HG02884 (cell line): Measurements from ENCODE around the gene CORO7.

ENCODE experiments used
- ATAC-seq: cut with Tn5 transposase; IDR thresholded peaks from one replicate; pipeline ENCODE4 v1.9.1; 2021; ENCODE audit warnings: mild to moderate bottlenecking, moderate library complexity; ENCODE audit not compliant: unreplicated experiment

The CORO7 gene

DNA sequence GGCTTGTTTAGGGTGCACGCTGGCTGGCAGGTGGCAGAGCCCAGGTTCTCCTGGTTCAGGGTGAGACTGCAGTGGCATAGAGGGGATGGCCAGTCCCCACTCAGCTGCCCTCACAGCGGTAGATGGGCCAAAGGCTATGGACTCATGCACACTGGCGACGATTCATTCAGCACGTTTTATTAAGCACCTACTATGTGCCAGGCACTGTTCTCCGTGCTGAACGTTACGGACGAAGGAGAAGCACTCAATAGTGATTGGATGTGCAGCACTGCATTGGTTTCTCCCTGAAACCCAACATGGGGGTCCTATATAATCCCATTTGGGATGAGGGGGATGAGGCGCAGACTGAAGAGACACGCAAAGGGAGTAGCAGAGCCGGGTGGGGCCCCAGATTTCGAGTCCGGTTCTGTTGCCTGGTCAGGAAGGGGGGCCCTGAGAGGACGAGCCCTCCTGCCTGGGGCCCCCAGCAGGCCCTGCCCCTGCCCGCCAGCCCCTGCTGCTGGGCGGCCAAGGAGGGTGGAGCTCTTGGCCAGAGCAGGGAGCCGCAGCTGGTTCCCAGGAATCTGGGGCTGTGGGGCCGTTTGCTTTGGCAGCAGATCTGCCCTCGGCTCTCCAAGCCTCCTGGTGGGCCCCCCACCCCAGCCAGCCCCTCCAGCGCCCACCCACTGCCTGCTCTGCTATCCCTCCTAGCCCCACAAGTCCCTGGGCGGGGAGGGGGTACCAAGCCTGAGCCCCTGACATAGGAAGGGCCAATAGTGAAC is 91.7 kb downstream of the CORO7 start:
- no peak for ATAC-seq

DNA sequence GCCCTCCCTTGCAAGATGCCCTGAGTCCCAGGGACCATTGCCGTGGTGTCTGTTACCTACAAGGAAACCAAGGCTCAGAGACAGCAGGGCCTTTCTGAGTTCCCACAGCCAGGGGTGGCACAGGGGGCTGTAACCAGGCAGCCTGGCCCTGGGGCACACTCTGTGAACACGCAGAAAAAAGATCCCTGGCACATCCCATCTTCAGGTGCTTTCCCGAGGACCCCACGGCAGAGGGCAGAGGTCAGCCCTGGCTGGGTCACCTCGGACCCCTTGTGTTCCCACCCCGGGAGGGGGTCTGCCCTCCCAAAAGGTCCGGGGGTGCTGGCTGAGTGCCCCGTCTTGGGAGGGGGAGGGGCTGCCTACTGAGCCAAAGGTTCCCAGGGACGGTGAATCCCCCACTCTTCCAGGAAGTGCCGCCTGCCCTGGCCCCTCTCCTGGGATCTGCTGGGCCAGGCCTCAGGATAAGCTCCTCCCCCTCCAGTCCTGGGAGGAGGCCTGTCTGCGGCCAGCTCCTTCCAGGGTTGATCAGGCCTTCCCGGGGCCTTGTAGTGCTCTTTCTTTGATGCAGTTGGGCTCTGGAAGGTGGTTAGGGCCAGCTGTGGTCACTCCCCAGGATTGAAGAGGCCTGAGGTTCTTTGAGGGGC is 92.4 kb downstream of the CORO7 start:
- ATAC-seq, result no peak

DNA sequence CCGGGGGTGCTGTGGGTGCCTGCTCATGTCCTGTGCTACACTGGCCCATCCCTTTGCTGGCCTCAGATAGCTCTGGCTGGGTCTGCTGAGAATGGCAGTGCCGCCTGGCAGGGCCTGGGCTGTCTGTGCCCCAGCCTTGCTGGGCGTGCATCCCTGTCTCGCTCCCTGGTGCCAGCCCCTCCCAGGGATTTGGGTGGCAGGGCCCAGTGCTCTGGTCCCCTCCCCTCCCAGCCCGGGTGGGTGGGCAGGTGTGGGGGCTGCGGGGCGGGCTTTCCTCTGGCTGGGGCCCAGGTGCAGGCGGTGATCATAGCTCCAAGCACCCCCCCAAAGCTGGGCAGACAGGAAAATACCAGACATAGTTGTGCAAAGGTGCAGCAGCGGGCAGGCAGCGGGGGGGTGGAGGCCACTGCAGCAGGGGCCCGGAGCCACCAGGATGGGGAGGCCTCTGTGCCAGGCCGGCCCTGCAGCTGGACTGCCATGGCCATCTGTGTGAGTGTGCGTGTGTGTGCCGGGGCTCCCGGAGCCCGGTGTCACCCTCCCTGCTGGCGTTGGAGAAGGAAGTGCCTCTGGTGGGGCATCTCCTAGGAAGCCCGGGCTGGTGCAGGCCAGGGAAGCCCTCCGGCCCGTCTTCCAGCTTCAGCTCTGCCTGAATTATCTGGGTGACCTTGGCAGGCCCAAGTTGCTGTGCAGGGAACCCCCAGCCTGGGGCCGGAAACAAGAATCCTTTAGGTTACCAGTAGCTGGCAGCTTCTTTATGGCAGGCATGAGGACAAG is 93.1 kb downstream of the CORO7 start:
- ATAC-seq, result no peak

- ATAC-seq, result no peak
Measured at GRCh38 chr16:4322121-4323052, 94.0 kb downstream of the CORO7 start.

GRCh38 chr16:4321286-4322120 is 94.9 kb downstream of the CORO7 start:
- ATAC-seq, result no peak

DNA sequence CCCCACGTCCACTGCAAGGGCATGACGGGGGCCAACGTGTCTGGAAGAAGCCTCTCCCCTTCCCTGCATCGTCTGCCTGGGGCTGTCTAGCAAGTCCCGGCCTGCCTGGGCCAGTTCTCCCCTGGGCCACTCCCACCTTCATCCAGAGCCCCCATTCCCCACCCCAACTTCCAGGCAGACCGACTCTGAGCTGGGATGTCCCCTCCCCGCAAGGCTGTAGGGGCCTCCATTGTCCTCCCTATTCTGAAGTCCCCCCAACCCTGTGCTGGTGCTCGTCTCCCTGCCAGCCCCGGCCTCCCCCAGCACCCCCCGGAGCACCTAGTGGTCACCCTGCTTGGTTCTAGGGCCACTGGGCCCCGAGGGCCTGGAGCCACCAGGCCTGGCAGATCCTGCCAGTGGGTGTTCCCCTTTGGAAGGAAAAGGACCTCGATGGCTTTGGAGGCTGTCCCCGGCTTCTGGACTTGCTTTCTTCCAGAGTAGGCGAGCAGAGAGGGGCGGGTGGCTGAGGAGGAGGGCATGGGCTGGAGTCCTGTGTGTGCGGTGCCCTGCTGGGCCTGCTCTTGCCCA is 95.7 kb downstream of the CORO7 start:
- no peak for ATAC-seq

GRCh38 chr16:4319454-4320421 is 96.7 kb downstream of the CORO7 start:
- ATAC-seq, result no peak

- no peak for ATAC-seq
Measured at GRCh38 chr16:4318967-4319366, 97.4 kb downstream of the CORO7 start.

- no peak for ATAC-seq
Measured at GRCh38 chr16:4318451-4318910, 97.9 kb downstream of the CORO7 start.

GRCh38 chr16:4317532-4318450 is 98.6 kb downstream of the CORO7 start:
- ATAC-seq, result no peak

GRCh38 chr16:4316864-4317531 is 99.4 kb downstream of the CORO7 start:
- no peak for ATAC-seq

- no peak for ATAC-seq
Measured at GRCh38 chr16:4316108-4316863, 100.1 kb downstream of the CORO7 start.

- ATAC-seq, result no peak
Measured at GRCh38 chr16:4315186-4316107, 100.9 kb downstream of the CORO7 start, which contains the start of gene GLIS2. TSS of gene GLIS2 (plus strand) at chr16:4316067. CDS start at chr16:4332281, 16,214 bp downstream.

DNA sequence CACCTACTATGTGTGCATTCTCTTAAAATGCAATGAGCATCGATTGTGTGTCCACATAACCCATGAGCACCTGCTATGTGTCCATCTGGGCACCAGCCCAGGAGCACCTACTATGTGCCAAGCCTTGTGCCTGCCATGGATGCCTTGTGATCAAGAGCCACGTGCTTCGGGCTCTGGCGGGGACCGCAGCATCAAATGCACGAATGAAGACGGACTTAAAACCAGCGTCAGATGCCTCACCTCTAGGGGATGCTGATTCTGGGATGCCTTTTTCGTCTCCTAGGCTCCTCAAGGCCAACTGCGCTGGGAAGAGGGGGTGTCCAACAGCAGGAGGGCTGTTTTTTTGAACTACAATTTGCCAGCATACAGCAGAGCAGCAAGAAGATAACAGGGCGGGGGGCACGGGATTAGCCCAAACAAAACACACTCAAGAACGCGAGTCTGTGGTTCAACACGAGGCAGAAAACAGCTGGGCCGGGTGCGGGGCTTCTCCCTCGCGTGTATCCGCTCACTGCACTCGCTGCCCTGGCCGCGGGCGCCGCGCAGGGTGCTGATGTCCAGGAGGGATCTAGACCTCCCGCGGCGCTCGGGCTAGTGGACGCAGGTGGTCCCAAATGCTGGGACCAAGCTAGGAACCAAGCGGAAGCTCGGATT is 101.7 kb downstream of the CORO7 start:
- no peak for ATAC-seq
